Stimulated activated CD8-positive, alpha-beta memory T cell treated with anti-CD3 and anti-CD28 coated beads, Interleukin-4, amount 100 ng/mL, for 24 hours (primary cell): ENCODE measurements around the gene DIDO1.

Experiments
- DNase-seq: peaks from one replicate; pipeline ENCODE4 v3.0.0-alpha.2; 2020; ENCODE audit warnings: low read depth

DIDO1 gene

DNA sequence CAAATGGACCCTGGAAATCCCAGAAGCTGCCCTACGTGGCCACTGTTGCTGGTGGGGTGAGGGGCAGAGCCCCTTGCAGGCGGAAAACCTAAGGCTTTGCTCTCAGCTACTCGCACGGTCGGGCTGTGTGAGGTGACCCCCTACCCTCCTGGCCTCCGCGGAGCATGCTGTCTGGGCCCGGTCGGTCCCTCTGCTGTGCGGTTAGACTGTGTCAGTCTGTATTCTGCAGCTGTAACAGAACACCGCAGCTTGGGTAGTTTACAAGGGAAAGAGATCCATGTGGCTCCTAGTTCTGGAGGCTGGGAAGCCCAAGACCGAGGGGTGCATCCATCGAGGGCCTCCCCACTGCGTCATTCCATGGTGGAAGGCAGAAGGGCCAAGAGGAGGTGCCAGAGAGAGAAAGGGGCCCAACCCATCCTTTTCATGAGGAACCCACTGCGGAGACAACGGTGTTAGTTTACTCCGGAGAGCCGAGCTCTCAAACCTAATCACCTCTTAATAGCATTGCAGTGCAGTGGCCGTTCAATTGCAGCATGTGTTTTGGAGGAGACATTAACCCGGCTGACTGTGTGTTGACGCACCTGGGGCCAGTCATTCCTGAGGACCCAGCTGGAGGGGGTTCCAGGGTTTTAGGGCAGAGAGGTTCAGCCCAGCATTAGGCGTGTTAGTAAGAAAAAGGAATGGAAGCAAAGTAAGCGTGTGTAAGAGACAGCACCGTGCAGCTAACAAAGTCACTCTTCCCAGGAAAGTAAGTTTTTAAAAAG is 91.2 kb downstream of the DIDO1 start:
- no peak for DNase-seq

DNA sequence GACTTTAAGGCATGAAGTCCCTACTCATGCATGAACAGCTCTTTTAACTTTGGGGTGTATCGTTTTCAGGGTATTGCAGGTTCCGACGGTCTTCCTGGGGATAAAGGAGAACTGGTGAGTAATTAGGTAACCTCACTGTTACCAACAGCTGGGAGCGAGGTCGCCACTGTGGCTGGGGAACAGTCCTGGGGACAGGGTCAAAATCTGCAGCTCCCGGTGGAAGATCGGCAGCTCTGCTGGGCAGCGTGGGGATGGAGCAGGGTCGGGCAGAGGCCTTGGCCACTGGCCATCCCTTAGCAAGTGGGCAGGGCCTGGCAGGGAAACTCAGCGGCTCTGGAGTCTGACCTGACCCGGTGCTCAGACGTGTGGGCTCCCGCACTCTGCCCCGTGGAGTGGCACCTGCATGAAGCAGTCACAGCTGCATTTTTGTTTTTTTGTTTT is 93.3 kb downstream of the DIDO1 start:
- no peak for DNase-seq

- DNase-seq: no peak
These were observed 93.9 kb downstream of the DIDO1 start for GRCh38 chr20:62832212-62832922.

DNA sequence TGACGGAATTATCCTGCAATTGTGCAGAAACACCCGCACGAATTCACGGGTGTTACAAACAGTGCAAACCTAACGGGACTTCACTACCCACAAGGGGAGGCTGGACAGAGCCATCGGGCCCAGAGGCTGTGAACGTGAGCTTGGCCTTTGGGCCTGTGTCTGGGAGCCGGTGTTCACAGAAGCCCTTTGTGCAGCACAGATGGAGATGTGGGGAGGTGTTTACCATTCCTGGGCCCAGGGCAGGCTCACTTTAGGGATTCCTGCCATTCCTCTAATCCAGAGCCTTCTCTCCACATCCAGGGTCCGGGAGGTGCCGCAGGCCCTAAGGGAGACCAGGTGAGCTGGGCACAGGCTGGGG is 94.5 kb downstream of the DIDO1 start:
- DNase-seq: no peak

- DNase-seq: no peak
These were observed 94.9 kb downstream of the DIDO1 start for GRCh38 chr20:62831361-62831788.

GRCh38 chr20:62830821-62831220 is 95.5 kb downstream of the DIDO1 start:
- DNase-seq: no peak

DNA sequence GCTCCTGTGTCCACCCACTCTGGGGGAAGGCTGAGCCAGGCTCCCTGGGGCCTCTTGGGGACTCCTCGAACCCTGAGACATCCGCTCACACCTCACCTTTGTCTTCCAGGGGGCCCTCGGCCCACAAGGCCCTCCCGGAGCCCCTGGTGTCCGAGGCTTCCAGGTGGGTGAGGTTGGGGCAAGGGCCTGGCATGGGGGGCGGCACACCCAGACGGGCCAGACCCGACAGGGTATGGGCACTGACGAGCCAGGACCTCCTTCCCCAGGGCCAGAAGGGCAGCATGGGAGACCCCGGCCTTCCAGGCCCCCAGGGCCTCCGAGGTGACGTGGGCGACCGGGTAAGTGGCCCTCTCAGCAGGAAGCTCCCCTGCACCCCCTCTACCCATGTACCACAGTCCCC is 96.1 kb downstream of the DIDO1 start:
- no peak for DNase-seq

- DNase-seq: no peak
These were observed 96.8 kb downstream of the DIDO1 start for GRCh38 chr20:62829231-62830230.

DNA sequence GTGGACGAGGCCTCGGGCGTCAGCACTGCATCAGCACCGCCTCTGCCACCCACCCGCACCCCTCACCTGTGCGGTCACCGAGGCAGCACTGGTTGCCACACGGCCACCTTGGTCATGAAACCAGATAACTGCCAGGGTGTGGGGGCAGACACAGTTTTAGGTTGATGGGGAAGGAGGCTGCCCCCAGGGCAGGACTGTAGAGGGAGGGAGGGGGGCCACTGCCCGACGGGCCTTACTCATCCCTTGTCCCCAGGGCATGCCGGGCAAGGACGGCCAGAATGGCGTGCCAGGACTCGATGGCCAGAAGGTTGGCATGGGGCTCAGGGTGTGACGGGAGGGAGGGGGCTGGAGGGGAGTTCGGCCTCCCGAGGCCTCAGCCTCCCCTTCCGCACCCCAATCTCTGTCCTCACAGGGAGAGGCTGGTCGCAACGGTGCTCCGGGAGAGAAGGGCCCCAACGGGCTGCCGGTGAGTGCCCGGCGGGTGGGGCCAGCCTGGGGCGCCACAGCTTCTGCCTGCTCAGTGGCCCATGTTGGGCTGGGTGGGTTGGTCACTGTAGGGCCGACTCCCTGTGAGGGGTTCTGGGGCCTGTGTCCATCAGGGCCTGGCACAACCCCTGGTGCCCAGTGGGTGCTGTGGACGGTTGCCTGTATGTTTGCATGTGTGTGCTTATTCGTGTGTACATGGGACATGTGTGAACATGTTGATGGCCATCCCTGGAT is 97.6 kb downstream of the DIDO1 start:
- DNase-seq: no peak

- no peak for DNase-seq
These were observed 98.3 kb downstream of the DIDO1 start for GRCh38 chr20:62828051-62828450.
